ENCODE results near the gene SCARB2.

Gene SCARB2

GRCh38 chr4:76205476-76205875, 8.1 kb downstream of the SCARB2 start:
- H3K4me1 ChIP-seq (ENCODE audit: insufficient read depth, low read length), result 0 out of 2 replicates have a peak, but pooled peaks cover 5% of the 10 kb centered on the region
- H3K4me3 ChIP-seq (ENCODE audit: low read depth in 1 of 2, low read length in 2 of 2), result no peak overlapping the region
- no peak overlapping the region for H3K9ac ChIP-seq (ENCODE audit: low read depth, low read length)
- DNase-seq (no peak), ATAC-seq (ENCODE audit: insufficient read depth, low read depth) (no peak)
- no peak overlapping the region for H3K4me2 ChIP-seq (ENCODE audit: insufficient read depth, low read length)
- peaks cover 3% of the 10 kb centered on the region; the same call in 1 of the 2 replicates for H3K36me3 ChIP-seq (ENCODE audit: insufficient read depth, low read length)
- no peak overlapping the region for H2AFZ ChIP-seq (ENCODE audit: low read depth, low read length)
- TF ChIP-seq EZH2 (IDR thresholded peaks at IDR 0.05; ENCODE audit: borderline replicate concordance, low read depth, low read length, severe bottlenecking), result no peak
- TF ChIP-seq CTCF (IDR thresholded peaks at IDR 0.05; ENCODE audit: borderline replicate concordance, extremely low read depth, low read length, poor library complexity, severe bottlenecking), result no peak
- no peaks in the 10 kb centered on the region for H3K27me3 ChIP-seq (ENCODE audit: insufficient read depth, low read length, poor library complexity)
- H4K20me1 ChIP-seq (ENCODE audit: insufficient read depth, low read length), result peaks cover 7% of the 10 kb centered on the region; the same call in 1 of the 2 replicates
- no peak overlapping the region for H3K27ac ChIP-seq (ENCODE audit: low read length)
- H3K9me3 ChIP-seq (ENCODE audit: insufficient read depth, low read length, severe bottlenecking), result no peaks in the 10 kb centered on the region
- H3K79me2 ChIP-seq (ENCODE audit: insufficient read depth, low read length), result peaks cover 42% of the 10 kb centered on the region

GRCh38 chr4:76204936-76205335, 8.7 kb downstream of the SCARB2 start:
- DNase-seq, result no peak
- no peaks in the 10 kb centered on the region for H3K27me3 ChIP-seq (ENCODE audit: insufficient read depth, low read length, poor library complexity)
- no peak for TF ChIP-seq EZH2 (IDR thresholded peaks at IDR 0.05; ENCODE audit: borderline replicate concordance, low read depth, low read length, severe bottlenecking)
- TF ChIP-seq CTCF (IDR thresholded peaks at IDR 0.05; ENCODE audit: borderline replicate concordance, extremely low read depth, low read length, poor library complexity, severe bottlenecking), result no peak
- H4K20me1 ChIP-seq (ENCODE audit: insufficient read depth, low read length), result peaks cover 7% of the 10 kb centered on the region; the same call in 1 of the 2 replicates
- H3K79me2 ChIP-seq (ENCODE audit: insufficient read depth, low read length), result peaks cover 41% of the 10 kb centered on the region
- H3K4me3 ChIP-seq (ENCODE audit: low read depth in 1 of 2, low read length in 2 of 2), result no peak overlapping the region
- H3K9me3 ChIP-seq (ENCODE audit: insufficient read depth, low read length, severe bottlenecking), result no peaks in the 10 kb centered on the region
- no peak overlapping the region for H3K27ac ChIP-seq (ENCODE audit: low read length)
- H3K9ac ChIP-seq (ENCODE audit: low read depth, low read length), result no peak overlapping the region
- H3K36me3 ChIP-seq (ENCODE audit: insufficient read depth, low read length), result peaks cover 3% of the 10 kb centered on the region; the same call in 1 of the 2 replicates
- H2AFZ ChIP-seq (ENCODE audit: low read depth, low read length), result no peak overlapping the region
- no peak overlapping the region for H3K4me2 ChIP-seq (ENCODE audit: insufficient read depth, low read length)
- 0 out of 2 replicates have a peak, but pooled peaks cover 8% of the 10 kb centered on the region for H3K4me1 ChIP-seq (ENCODE audit: insufficient read depth, low read length)
- ATAC-seq (ENCODE audit: insufficient read depth, low read depth), result no peak

- Histone ChIP-seq H3K79me2 (ENCODE audit: insufficient read depth, low read length) (peaks cover 34% of the 10 kb centered on the region), H3K4me2 (ENCODE audit: insufficient read depth, low read length) (no peak overlapping the region)
- TF ChIP-seq EZH2 (IDR thresholded peaks at IDR 0.05; ENCODE audit: borderline replicate concordance, low read depth, low read length, severe bottlenecking) (no peak), CTCF (IDR thresholded peaks at IDR 0.05; ENCODE audit: borderline replicate concordance, extremely low read depth, low read length, poor library complexity, severe bottlenecking) (no peak)
These were observed 10.1 kb downstream of the SCARB2 start for GRCh38 chr4:76203541-76203940.

More at GRCh38 chr4:76203541-76203940, 10.1 kb downstream of the SCARB2 start:
- no peak overlapping the region for H2AFZ ChIP-seq (ENCODE audit: low read depth, low read length)
- H4K20me1 ChIP-seq (ENCODE audit: insufficient read depth, low read length), result peaks cover 3% of the 10 kb centered on the region; the same call in 1 of the 2 replicates
- no peaks in the 10 kb centered on the region for H3K9me3 ChIP-seq (ENCODE audit: insufficient read depth, low read length, severe bottlenecking)
- no peak overlapping the region for H3K27ac ChIP-seq (ENCODE audit: low read length)
- ATAC-seq (ENCODE audit: insufficient read depth, low read depth) (no peak), DNase-seq (no peak)
- no peaks in the 10 kb centered on the region for H3K36me3 ChIP-seq (ENCODE audit: insufficient read depth, low read length)
- H3K4me1 ChIP-seq (ENCODE audit: insufficient read depth, low read length), result peaks cover 12% of the 10 kb centered on the region
- H3K4me3 ChIP-seq (ENCODE audit: low read depth in 1 of 2, low read length in 2 of 2), result no peak overlapping the region
- H3K27me3 ChIP-seq (ENCODE audit: insufficient read depth, low read length, poor library complexity), result no peaks in the 10 kb centered on the region
- H3K9ac ChIP-seq (ENCODE audit: low read depth, low read length), result no peak overlapping the region
